HFF-Myc (cell line): Measurements from ENCODE around the gene ZNF622.

ENCODE experiments used
- DNase-seq: peaks from one replicate; pipeline ENCODE4 v3.0.0-alpha.2; 2011; ENCODE audit warnings: low read depth; ENCODE audit errors: extremely low read depth
- H3K4me3 ChIP-seq: replicated peaks from 2 replicates; pipeline ENCODE4 v1.5.1; 2011; ENCODE audit warnings: low read depth, mild to moderate bottlenecking, control low read depth, low read length
- CTCF ChIP-seq: IDR thresholded peaks from 2 replicates; pipeline ENCODE4 v1.5.1; 2012; ENCODE audit warnings: mild to moderate bottlenecking, low read depth, low read length, control low read depth; ENCODE audit errors: missing control alignments

Gene ZNF622

GRCh38 chr5:16406630-16407029 lies 59.0 kb downstream of the ZNF622 start:
- TF ChIP-seq CTCF: no peak
- no peak for DNase-seq
- no peak overlapping the region for H3K4me3 ChIP-seq

GRCh38 chr5:16406023-16406422 lies 59.6 kb downstream of the ZNF622 start:
- no peak overlapping the region for H3K4me3 ChIP-seq
- no peak for TF ChIP-seq CTCF

More at GRCh38 chr5:16406023-16406422, 59.6 kb downstream of the ZNF622 start:
- no peak for DNase-seq
